ENCODE measurements around the gene C17orf58.
A peak's percentile ranks its signal among the peaks of the same experiment; 100 is the strongest.
"Not testable (repeated sequence)": the region's sequence is repeated elsewhere in the genome, so short reads cannot be mapped to it uniquely, and the experiment has no call there.

C17orf58 gene

GRCh38 chr17:67996301-67997171, at the start of gene C17orf58:
C17orf58 (minus strand) TSS chr17:67996469; CDS start chr17:67996198, 271 bp downstream.
- not testable (repeated sequence) for DNase-seq

DNA sequence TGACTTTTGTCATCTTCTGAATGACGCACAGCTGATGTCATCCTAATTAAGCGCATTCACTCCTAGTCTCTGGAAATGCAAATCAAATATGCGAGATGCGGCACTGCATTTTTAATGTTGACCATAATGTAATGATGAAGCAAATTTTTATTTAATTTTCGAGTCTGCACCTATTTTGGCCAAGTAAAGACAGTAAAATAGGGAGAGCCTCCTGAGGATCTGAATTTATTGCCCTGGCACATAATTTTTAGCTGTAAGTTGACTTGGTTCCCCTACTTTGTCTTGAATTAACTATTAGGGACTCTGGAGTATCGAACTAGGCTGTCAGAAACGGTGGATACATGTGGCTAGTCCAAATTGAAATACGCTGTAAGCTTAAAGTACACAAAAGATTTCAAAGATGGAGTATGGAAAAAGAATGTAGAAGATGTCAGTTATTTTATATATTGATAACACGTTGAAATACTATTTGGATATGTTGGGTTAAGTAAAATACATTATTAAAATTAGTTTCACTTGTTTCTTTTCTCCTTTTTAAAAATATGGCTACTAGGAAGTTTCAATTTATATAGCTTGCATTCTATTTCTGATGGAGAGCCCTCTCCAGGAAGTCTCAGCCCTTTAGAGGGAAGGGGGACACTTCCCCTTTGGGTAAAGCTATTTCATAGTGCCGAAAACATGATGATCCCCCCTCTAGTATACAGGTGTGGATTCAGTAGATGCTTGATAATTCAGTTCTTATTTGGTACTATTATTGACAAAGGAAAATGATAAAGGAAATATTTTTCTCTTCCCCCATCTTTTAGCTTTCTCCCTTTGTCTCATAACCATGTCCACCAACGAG, 40.3 kb upstream of the C17orf58 start:
- no peak for DNase-seq

DNA sequence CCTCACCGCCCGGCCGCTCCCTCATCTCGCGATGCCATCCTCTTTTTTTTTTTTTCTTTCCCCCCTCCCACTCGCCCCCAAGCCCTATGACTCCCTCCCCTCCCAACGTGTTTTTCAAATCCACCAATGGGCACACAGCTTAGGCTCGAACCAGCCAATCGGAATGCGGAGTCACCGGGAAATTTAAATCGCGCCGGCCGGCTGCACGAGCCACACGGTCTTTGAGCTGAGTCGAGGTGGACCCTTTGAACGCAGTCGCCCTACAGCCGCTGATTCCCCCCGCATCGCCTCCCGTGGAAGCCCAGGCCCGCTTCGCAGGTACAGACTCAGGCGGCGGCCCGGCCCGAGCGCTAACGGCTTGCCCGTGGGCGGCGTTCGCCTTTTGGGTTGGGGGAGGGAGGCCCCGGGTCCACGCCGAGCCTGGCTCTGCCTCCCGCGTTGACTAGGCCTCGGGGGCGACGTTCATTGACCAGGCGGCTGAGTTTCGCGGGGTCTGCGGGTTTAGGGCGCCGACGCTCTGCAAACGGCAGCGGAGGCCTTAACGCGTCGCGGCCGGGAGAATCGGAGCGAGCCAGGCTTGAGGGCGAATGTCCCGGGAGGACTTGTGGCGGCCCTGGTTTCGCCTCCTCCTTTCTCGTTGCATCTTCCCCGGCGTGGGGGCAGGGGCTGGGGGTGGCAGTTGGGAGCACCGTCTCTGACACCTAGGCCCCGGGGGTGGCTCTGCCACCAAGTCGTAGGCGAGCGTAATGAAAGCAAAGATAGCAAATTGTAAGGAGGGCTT, 39.4 kb upstream of the C17orf58 start, which contains the start of gene KPNA2:
Gene KPNA2 (plus strand): TSS at position 213 of the 781 bp plus-strand sequence. CDS start 1,398 bp downstream, outside the sequence.
- peak; percentile 98 for DNase-seq

DNA sequence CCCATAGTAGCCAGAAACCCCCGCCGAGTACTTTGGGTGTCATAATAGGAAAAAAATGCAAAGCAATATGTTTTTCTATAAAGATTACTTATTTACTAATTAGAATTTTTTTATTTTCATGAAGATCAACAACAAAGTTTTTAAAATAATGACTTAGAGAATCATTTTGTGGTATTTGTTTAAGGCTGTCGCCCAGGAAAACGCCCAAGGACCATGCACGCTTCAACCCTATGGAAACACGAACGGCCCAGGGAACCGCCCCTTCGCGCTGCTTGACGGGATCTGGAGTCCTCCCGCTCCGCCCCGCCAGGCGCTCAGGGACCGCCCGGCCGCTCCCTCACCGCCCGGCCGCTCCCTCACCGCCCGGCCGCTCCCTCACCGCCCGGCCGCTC, 38.9 kb upstream of the C17orf58 start:
- peak; percentile 98 for DNase-seq

DNA sequence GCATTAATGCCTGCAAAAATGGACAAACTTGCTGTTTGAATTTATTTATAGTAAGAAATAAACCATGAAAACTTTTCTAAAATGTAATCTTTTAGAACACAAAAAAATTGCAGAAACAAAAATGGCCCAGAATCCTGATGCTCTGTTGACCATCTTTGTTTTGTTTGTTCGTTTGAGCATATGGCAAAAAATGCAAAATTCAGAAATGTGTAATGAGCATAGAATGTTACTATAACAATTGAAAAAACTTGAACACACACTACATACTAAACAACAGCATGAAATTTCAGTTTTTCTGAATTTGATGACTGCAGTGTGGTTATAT, 38.1 kb upstream of the C17orf58 start:
- no peak for DNase-seq

GRCh38 chr17:68033636-68034451, 37.6 kb upstream of the C17orf58 start:
- peak; percentile 17 for DNase-seq

DNA sequence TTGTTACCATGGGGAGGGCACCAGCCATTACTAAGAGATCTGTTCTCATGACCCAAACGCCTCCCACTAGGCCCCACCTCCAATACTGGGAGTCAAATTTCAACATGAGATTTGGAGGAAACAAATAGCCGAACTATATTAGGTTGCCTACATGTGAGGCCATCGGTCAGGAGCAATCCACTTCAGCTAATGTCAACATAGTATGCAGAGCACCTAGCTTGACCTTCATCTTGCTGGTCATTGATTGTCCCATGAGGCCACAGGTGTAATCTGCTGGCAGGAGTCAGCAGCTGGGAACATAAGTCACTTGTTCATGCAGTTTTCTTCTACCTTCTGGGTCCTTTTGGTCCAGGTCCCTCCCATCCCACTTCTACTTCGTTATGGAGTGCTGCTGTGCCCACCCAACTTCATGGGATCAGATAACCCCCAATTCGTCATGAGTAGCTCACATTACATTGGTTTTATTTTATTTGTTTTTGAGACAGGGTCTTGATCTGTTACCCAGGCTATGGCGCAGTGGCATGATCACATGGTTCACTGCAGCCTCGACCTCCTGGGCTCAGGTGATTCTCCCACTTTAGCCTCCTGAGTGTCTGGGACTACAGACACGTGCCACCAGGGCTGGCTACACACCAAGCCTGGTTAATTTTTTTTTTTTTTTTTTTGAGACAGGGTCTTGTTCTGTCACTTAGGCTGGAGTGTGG, 33.4 kb upstream of the C17orf58 start:
- no peak for DNase-seq

DNA sequence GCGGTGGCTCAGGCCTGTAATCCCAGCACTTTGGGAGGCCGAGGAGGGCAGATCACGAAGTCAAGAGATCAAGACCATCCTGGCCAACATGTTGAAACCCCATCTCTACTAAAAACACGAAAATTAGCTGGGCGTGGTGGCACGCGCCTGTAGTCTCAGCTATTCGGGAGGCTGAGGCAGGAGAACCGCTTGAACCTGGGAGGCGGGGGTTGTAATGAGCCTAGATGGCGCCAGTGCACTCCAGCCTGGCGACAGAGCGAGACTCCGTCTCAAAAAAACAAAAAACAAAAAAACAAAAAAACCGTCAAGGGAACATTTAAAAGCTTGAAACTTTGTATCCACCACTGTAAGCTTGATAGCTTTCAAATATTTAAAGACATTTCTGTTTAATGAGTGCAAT, 26.3 kb upstream of the C17orf58 start:
- not testable (repeated sequence) for DNase-seq

GRCh38 chr17:68021963-68022362, 25.7 kb upstream of the C17orf58 start:
- no peak for DNase-seq

DNA sequence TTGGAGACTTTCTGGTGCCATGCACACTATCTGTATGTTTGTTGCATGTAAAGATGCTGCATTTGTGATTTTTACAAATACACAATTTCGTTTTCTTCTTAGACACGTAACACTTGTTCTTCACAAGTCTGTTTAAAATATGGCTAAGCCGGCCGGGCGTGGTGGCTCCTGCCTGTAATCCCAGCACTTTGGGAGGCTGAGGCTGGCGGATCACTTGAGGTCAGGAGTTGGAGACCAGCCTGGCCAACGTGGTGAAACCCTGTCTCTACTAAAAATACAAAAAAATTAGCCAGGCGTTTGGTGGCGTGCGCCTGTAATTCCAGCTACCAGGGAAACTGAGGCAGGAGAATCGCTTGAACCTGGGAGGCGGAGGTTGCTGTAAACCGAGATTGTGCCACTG, 24.5 kb upstream of the C17orf58 start:
- DNase-seq, result not testable (repeated sequence)

DNA sequence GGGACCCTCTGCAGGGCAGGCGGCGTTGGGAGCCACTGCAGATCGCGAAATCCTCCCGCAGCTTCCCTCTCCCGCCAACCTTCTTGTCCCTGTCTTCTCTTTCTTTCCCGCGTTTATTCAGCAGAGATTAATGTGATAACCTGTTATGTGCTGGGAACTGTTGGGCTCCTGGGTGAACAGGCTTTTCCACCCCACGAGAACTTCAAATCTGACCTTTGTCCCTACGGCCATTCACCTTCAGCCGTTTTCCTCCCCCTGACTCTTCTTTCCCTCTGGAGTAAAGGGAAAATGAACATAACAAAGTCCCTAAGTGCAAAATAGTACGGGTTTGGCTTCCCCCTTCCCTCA, 24.1 kb upstream of the C17orf58 start:
- DNase-seq, result no peak

- peak; percentile 91 for DNase-seq
Measured at GRCh38 chr17:68019675-68020408, 23.6 kb upstream of the C17orf58 start.

GRCh38 chr17:68019336-68019674, 23.0 kb upstream of the C17orf58 start:
- no peak for DNase-seq

- DNase-seq, result not testable (repeated sequence)
Measured at GRCh38 chr17:68018493-68018892, 22.2 kb upstream of the C17orf58 start.

DNA sequence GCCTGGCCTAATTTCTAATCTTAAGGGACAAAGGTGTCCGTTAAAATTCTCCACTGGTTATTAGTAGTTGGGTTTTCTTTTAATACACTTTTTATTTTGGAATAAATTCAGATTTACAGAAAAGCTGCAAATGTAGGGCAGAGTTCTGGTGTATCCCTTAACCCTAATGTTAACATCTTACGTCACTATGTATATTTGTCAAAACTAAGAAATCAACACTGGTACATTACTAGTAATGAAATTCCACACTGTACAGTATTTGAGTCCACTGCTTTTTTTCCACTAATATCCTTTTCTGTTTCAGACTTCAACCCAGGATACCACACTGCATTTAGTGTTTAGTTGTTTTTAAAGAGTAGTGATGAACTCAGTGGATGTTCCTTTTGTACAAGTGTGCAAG, 20.6 kb upstream of the C17orf58 start:
- no peak for DNase-seq

GRCh38 chr17:68015081-68015723, 18.9 kb upstream of the C17orf58 start:
- DNase-seq, result no peak

DNA sequence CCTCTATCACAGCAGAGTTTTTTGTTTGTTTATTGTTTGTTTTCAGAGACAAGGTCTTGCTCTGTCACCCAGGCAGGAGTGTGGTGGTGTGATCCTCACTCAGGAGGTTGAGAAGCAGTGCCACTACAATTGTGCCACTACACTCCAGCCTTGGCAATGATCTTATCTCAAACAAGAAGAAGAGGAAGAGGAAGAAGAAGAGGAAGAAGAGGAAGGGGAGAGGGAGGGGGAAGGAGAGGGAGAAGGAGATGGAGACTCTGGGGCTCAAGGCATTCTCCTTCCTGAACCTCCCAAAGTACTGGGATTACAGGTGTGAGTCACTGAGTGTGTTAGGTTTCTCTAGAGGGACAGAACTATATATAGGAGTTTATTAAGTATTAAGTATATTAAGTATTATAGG, 17.1 kb upstream of the C17orf58 start:
- no peak for DNase-seq

- DNase-seq, result no peak
Measured at GRCh38 chr17:68011199-68011665, 15.0 kb upstream of the C17orf58 start.

- no peak for DNase-seq
Measured at GRCh38 chr17:68006797-68007196, 10.5 kb upstream of the C17orf58 start.

DNA sequence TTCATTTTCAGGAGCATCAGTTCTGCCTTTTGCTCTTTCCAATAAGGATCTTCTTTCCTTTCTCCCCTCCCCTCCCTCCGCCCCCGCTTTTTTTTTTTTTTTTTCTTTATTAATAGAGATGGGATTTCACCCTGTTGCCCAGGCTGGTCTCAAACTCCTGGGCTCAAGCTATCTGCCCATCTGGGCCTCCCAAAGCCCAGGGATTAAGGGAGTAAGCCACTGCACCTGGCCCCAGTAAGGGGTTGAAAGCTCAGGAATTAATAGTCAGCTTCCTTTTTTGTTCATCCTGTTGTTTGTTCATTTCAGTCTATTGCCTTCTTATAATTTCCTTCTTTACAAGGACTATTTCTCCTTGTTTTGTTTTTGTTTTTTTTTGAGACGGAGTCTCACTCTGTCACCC, 7.9 kb upstream of the C17orf58 start:
- no peak for DNase-seq

All from NCI-H2171 treated with DMSO at 0.1 percent for 48 hours (cell line).